Neuronal stem cell (in vitro differentiated cells): ENCODE results near the gene TAF11L2.

ENCODE experiments used
- DNase-seq: peaks from one replicate; pipeline ENCODE4 v3.0.0-alpha.2; 2013; ENCODE audit warnings: low spot score
- H2AFZ ChIP-seq: one replicate; pipeline ENCODE4 v1.6.1; 2013; ENCODE audit warnings: mild to moderate bottlenecking, low read length, inconsistent platforms
- H2AK5ac ChIP-seq: 2 replicates; pipeline ENCODE4 v1.6.1; 2013; ENCODE audit warnings: low read depth, mild to moderate bottlenecking, inconsistent platforms, low read length, moderate library complexity, mixed read lengths
- H2BK120ac ChIP-seq: 2 replicates; pipeline ENCODE4 v1.6.1; 2013; ENCODE audit warnings: low read depth, mild to moderate bottlenecking, inconsistent platforms, low read length, moderate library complexity, mixed read lengths
- H2BK12ac ChIP-seq: one replicate; pipeline ENCODE4 v1.6.1; 2013; ENCODE audit warnings: low read length, inconsistent platforms
- H2BK15ac ChIP-seq: 2 replicates; pipeline ENCODE4 v1.6.1; 2013; ENCODE audit warnings: mild to moderate bottlenecking, low read length, inconsistent platforms, mixed read lengths
- H2BK5ac ChIP-seq: one replicate; pipeline ENCODE4 v1.6.1; 2013; ENCODE audit warnings: inconsistent platforms, mild to moderate bottlenecking, low read length, moderate library complexity
- H3K14ac ChIP-seq: one replicate; pipeline ENCODE4 v1.6.1; 2013; ENCODE audit warnings: low read length, inconsistent platforms
- H3K18ac ChIP-seq: 2 replicates; pipeline ENCODE4 v1.6.1; 2013; ENCODE audit warnings: low read length, inconsistent platforms
- H3K23ac ChIP-seq: 2 replicates; pipeline ENCODE4 v1.6.1; 2013; ENCODE audit warnings: low read depth, mild to moderate bottlenecking, mixed read lengths, low read length, inconsistent platforms; ENCODE audit not compliant: poor library complexity
- H3K27ac ChIP-seq: replicated peaks from 3 replicates; pipeline ENCODE4 v1.5.1; 2013; ENCODE audit warnings: low read length, inconsistent platforms
- H3K27me3 ChIP-seq, 3 experiments: 2 replicates each; pipeline ENCODE4 v1.6.1; 2013; ENCODE audit warnings: low read length in 3 of 3, mild to moderate bottlenecking in 2 of 3, inconsistent platforms in 1 of 3, low read depth in 1 of 3, mixed read lengths in 1 of 3, moderate library complexity in 1 of 3; ENCODE audit not compliant: control insufficient read depth in 3 of 3, insufficient read depth in 3 of 3
- H3K36me3 ChIP-seq, 2 donors: replicated peaks in 1 of 2; 2 replicates each; pipeline ENCODE4 v1.6.1; 2013; ENCODE audit warnings: low read length in 2 of 2; ENCODE audit not compliant: control insufficient read depth in 2 of 2, insufficient read depth in 2 of 2
- H3K4ac ChIP-seq: 2 replicates; pipeline ENCODE4 v1.6.1; 2013; ENCODE audit warnings: inconsistent platforms, mild to moderate bottlenecking, low read length, moderate library complexity
- H3K4me1 ChIP-seq, 2 donors: 1 replicate in 1 of 2; 2 replicates in 1 of 2; pipeline ENCODE4 v1.6.1; 2013; ENCODE audit warnings: low read length in 2 of 2, low read depth in 1 of 2; ENCODE audit not compliant: control insufficient read depth in 2 of 2, insufficient read depth in 1 of 2
- H3K4me2 ChIP-seq: one replicate; pipeline ENCODE4 v1.6.1; 2013; ENCODE audit warnings: mild to moderate bottlenecking, low read length, inconsistent platforms; ENCODE audit not compliant: insufficient read depth, poor library complexity, severe bottlenecking
- H3K4me3 ChIP-seq, 2 donors: 2 replicates each; pipeline ENCODE4 v1.5.1; 2013; ENCODE audit warnings: low read length in 2 of 2, mild to moderate bottlenecking in 2 of 2, inconsistent platforms in 1 of 2, moderate library complexity in 1 of 2
- H3K79me1 ChIP-seq: one replicate; pipeline ENCODE4 v1.6.1; 2013; ENCODE audit warnings: low read depth, mild to moderate bottlenecking, inconsistent platforms, low read length, moderate library complexity
- H3K9ac ChIP-seq: one replicate; pipeline ENCODE4 v1.6.1; 2013; ENCODE audit warnings: mild to moderate bottlenecking, low read depth, low read length, inconsistent platforms; ENCODE audit not compliant: poor library complexity
- H3K9me3 ChIP-seq, 2 donors: replicated peaks in 1 of 2; 2 replicates each; pipeline versions ENCODE3 to v1.6.1; 2013; ENCODE audit warnings: low read length in 2 of 2, mild to moderate bottlenecking in 2 of 2, inconsistent platforms in 1 of 2, low read depth in 1 of 2, mixed read lengths in 1 of 2, moderate library complexity in 1 of 2; ENCODE audit not compliant: control insufficient read depth in 2 of 2, insufficient read depth in 1 of 2
- H4K8ac ChIP-seq: one replicate; pipeline ENCODE4 v1.6.1; 2013; ENCODE audit warnings: low read depth, mild to moderate bottlenecking, inconsistent platforms, low read length, moderate library complexity
- H4K91ac ChIP-seq: one replicate; pipeline ENCODE4 v1.6.1; 2013; ENCODE audit warnings: low read length, low read depth, mild to moderate bottlenecking, inconsistent platforms; ENCODE audit not compliant: poor library complexity
- WGBS, 2 donors: extraction: QIAGEN DNeasy Blood & Tissue Kit; methylation state at CpG; one replicate each; pipeline ENCODE4 v1.1.7; 2013; ENCODE audit warnings: missing lambda C conversion rate in 2 of 2, mixed read lengths in 1 of 2; ENCODE audit not compliant: insufficient read length in 2 of 2, insufficient replicate concordance in 1 of 2; ENCODE audit errors: extremely low coverage in 2 of 2; 5-methylcytosine and 5-hydroxymethylcytosine counted together

TAF11L2 gene

GRCh38 chr5:17477043-17477442 lies 21.0 kb upstream of the TAF11L2 start:
- H3K27ac ChIP-seq = no peak overlapping the region
- H3K79me1 ChIP-seq = no peaks in the 10 kb centered on the region
- no peak overlapping the region for H2BK12ac ChIP-seq
- no peak overlapping the region for H2BK15ac ChIP-seq
- no peaks in the 10 kb centered on the region for H3K27me3 ChIP-seq
- no peak overlapping the region for H2AFZ ChIP-seq
- H3K23ac ChIP-seq = no peak overlapping the region
- no peak overlapping the region for H4K8ac ChIP-seq
- no peak overlapping the region for H4K91ac ChIP-seq
- H3K9me3 ChIP-seq = no peaks in the 10 kb centered on the region
- no peak overlapping the region for H3K18ac ChIP-seq
- no peak overlapping the region for H3K14ac ChIP-seq
- H2BK5ac ChIP-seq = no peak overlapping the region
- peaks cover 0 to 3% of the 10 kb centered on the region in 2 donors for H3K4me1 ChIP-seq
- WGBS, 2 donors = no CpG with 5 or more reads among the region's 3 CpGs
- H3K9ac ChIP-seq = no peak overlapping the region
- no peak overlapping the region for H2AK5ac ChIP-seq
- DNase-seq = no peak
- H3K36me3 ChIP-seq = no peaks in the 10 kb centered on the region
- H3K4ac ChIP-seq = no peak overlapping the region
- no peak overlapping the region for H3K4me2 ChIP-seq
- H2BK120ac ChIP-seq = no peak overlapping the region
- no peak overlapping the region for H3K4me3 ChIP-seq

DNA sequence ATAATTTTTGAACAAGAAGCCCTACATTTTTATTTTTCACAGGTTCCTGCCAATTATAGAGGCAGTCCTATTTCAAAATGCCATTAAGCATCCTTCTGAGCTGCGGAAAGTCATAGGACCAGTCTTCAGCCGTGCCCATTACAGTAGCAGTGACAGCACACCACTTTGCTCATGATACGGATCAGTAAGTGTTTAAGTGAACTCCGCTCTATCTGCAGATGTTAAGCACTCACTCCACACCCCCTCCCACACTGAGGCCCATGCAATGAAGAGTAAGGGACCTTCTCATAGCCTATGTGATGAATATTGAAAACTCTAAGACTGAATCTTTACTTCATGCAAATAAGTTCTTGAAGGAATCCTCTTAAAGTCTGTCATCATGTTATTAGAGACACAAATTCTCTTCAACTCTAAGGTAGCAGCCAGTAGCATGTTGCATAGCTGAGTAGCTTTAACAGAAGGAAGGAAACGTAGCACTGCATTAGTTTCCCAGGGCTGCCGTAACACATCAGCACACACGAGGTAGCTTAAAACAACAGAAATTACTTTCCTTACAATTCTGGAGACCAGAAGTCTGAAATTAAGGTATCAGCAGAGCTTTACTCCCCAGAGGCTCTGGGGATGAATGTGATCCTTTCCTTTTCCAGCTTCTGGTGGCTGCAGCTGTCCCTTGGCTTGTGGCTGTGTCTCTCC lies 20.3 kb upstream of the TAF11L2 start:
- no CpG with 5 or more reads among the region's 7 CpGs for WGBS, 2 donors
- H3K27ac ChIP-seq = no peak overlapping the region
- no peak overlapping the region for H2AFZ ChIP-seq
- no peaks in the 10 kb centered on the region for H3K79me1 ChIP-seq
- no peak overlapping the region for H3K9ac ChIP-seq
- H4K91ac ChIP-seq = no peak overlapping the region
- no peak overlapping the region for H3K4me3 ChIP-seq
- no peak overlapping the region for H3K4me2 ChIP-seq
- H2AK5ac ChIP-seq = no peak overlapping the region
- H3K27me3 ChIP-seq = no peaks in the 10 kb centered on the region
- no peak for DNase-seq
- no peak overlapping the region for H3K14ac ChIP-seq
- no peak overlapping the region for H2BK15ac ChIP-seq
- no peak overlapping the region for H3K18ac ChIP-seq
- H3K4ac ChIP-seq = no peak overlapping the region
- H2BK12ac ChIP-seq = no peak overlapping the region
- H2BK120ac ChIP-seq = no peak overlapping the region
- H3K9me3 ChIP-seq = no peaks in the 10 kb centered on the region
- no peak overlapping the region for H3K23ac ChIP-seq
- H2BK5ac ChIP-seq = no peak overlapping the region
- no peak overlapping the region for H4K8ac ChIP-seq
- peaks cover 0 to 3% of the 10 kb centered on the region in 2 donors for H3K4me1 ChIP-seq
- no peaks in the 10 kb centered on the region for H3K36me3 ChIP-seq

GRCh38 chr5:17481378-17481777 lies 16.7 kb upstream of the TAF11L2 start:
- Histone ChIP-seq H3K27ac (no peak overlapping the region), H3K4me3 (no peak overlapping the region), H4K8ac (no peak overlapping the region), H3K9ac (no peak overlapping the region), H2AFZ (no peak overlapping the region), H3K18ac (no peak overlapping the region), H2BK15ac (no peak overlapping the region), H3K4me1 (peaks cover 0 to 3% of the 10 kb centered on the region in 2 donors), H3K14ac (no peak overlapping the region), H4K91ac (no peak overlapping the region), H3K4me2 (no peak overlapping the region), H3K9me3 (no peaks in the 10 kb centered on the region), H3K79me1 (no peaks in the 10 kb centered on the region), H3K36me3 (no peaks in the 10 kb centered on the region), H2BK120ac (no peak overlapping the region), H2BK5ac (no peak overlapping the region), H3K4ac (no peak overlapping the region), H2AK5ac (no peak overlapping the region), H3K23ac (no peak overlapping the region), H2BK12ac (no peak overlapping the region), H3K27me3 (no peaks in the 10 kb centered on the region)
- DNase-seq = no peak
- WGBS, 2 donors = no CpG with 5 or more reads among the region's 4 CpGs

DNA sequence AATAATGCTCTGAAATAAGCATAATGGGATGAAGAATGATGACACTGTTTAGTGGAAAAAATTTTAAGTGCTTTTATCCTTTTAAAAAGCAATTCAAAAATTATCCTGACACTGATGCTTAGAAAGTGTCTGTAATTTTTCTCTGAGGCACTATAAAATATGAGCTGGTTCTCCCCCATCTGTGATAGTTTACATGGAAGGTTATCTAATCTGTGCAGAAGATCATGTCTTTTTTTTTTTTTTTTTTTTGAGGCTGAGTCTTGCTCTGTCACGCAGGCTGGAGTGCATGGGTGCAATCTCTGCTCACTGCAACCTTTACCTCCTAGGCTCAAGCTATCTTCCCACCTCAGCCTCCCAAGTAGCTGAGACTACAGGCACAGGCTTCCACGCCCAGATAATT lies 15.2 kb upstream of the TAF11L2 start:
- peaks cover 0 to 3% of the 10 kb centered on the region in 2 donors for H3K4me1 ChIP-seq
- H3K9ac ChIP-seq = no peak overlapping the region
- H2BK120ac ChIP-seq = no peak overlapping the region
- no peak overlapping the region for H3K18ac ChIP-seq
- no peak overlapping the region for H3K4me3 ChIP-seq
- H3K79me1 ChIP-seq = no peaks in the 10 kb centered on the region
- H3K36me3 ChIP-seq = no peaks in the 10 kb centered on the region
- no peak overlapping the region for H2BK12ac ChIP-seq
- no peak overlapping the region for H2AFZ ChIP-seq
- H2BK15ac ChIP-seq = no peak overlapping the region
- H3K14ac ChIP-seq = no peak overlapping the region
- H2BK5ac ChIP-seq = no peak overlapping the region
- no peak overlapping the region for H3K27ac ChIP-seq
- H3K27me3 ChIP-seq = no peaks in the 10 kb centered on the region
- H3K4me2 ChIP-seq = no peak overlapping the region
- no peak overlapping the region for H3K4ac ChIP-seq
- H3K9me3 ChIP-seq = no peaks in the 10 kb centered on the region
- no peak overlapping the region for H3K23ac ChIP-seq
- H4K8ac ChIP-seq = no peak overlapping the region
- no peak for DNase-seq
- H4K91ac ChIP-seq = no peak overlapping the region
- no CpG with 5 or more reads among the region's 2 CpGs for WGBS, 2 donors
- no peak overlapping the region for H2AK5ac ChIP-seq
